Muscle of leg (tissue), 11 donors: ENCODE data around the gene JSRP1. TPM values are rescaled to one million over a fixed set of nuclear protein-coding genes. Genes with fewer than 3 reads are reported as not detected.

Experiments used
- DNase-seq: peaks from one replicate; pipeline ENCODE4 v3.0.0; 2013
- H3K27ac ChIP-seq: one replicate; pipeline ENCODE4 v1.5.1; 2013; ENCODE audit warnings: mild to moderate bottlenecking, low read length, control low read depth
- H3K27me3 ChIP-seq: one replicate; pipeline ENCODE4 v1.6.1; 2013; ENCODE audit warnings: low read length; ENCODE audit not compliant: control insufficient read depth, insufficient read depth
- H3K36me3 ChIP-seq: one replicate; pipeline ENCODE4 v1.6.1; 2013; ENCODE audit warnings: low read length; ENCODE audit not compliant: control insufficient read depth, insufficient read depth
- H3K4me1 ChIP-seq: one replicate; pipeline ENCODE4 v1.6.1; 2013; ENCODE audit warnings: low read length; ENCODE audit not compliant: control insufficient read depth, insufficient read depth
- H3K4me3 ChIP-seq: one replicate; pipeline ENCODE4 v1.5.1; 2013; ENCODE audit warnings: low read length, control low read depth
- H3K9me3 ChIP-seq: replicated peaks from 2 replicates; pipeline ENCODE4 v1.6.1; 2013; ENCODE audit warnings: low read depth, low read length; ENCODE audit not compliant: control insufficient read depth
- WGBS: methylation state at CpG from one replicate; pipeline ENCODE4 v1.1.5; 2013; ENCODE audit warnings: missing lambda C conversion rate; ENCODE audit not compliant: insufficient coverage; 5-methylcytosine and 5-hydroxymethylcytosine counted together
- polyA plus RNA-seq, 8 donors: library from polyadenylated mRNA; unstranded; fragments of 120-200 nt; gene quantifications; one replicate each; pipeline versions ENCODE4 v1.2.1 to v1.2.3, GENCODE V29; 2013; ENCODE audit warnings: inconsistent platforms in 1 of 8, low replicate concordance in 1 of 8; ENCODE audit not compliant: insufficient read length in 8 of 8, insufficient read depth in 1 of 8
- total RNA-seq: library from RNA; stranded (reverse); fragments of 120-200 nt; gene quantifications from one replicate; pipeline ENCODE4 v1.2.4, GENCODE V29; 2013

Gene JSRP1
- total and polyA plus RNA-seq, 9 donors = 58.3 to 107 (median 85.2) TPM

- Histone ChIP-seq H3K36me3 (peaks cover 72% of the 10 kb centered on the region), H3K27me3 (peaks cover 21% of the 10 kb centered on the region), H3K4me1 (peaks cover 37% of the 10 kb centered on the region), H3K9me3 (no peaks in the 10 kb centered on the region), H3K27ac (no peak overlapping the region), H3K4me3 (no peak overlapping the region)
- no peak for DNase-seq
- 90% methylated on average over 23 of the region's 25 CpGs for WGBS
Observed at GRCh38 chr19:2246014-2246620, 10.1 kb downstream of the JSRP1 start.

GRCh38 chr19:2245273-2245672, 10.9 kb downstream of the JSRP1 start:
- Histone ChIP-seq H3K27me3 (peaks cover 16% of the 10 kb centered on the region), H3K27ac (no peak overlapping the region), H3K4me3 (no peak overlapping the region), H3K9me3 (no peaks in the 10 kb centered on the region), H3K4me1 (peaks cover 42% of the 10 kb centered on the region), H3K36me3 (peaks cover 76% of the 10 kb centered on the region)
- no peak for DNase-seq
- 96% methylated on average over 15 of the region's 15 CpGs for WGBS

GRCh38 chr19:2244486-2244885, 11.7 kb downstream of the JSRP1 start:
- 93% methylated on average over 21 of the region's 21 CpGs for WGBS
- Histone ChIP-seq H3K36me3 (peaks cover 76% of the 10 kb centered on the region), H3K4me1 (peaks cover 40% of the 10 kb centered on the region), H3K4me3 (no peak overlapping the region), H3K27ac (no peak overlapping the region), H3K9me3 (no peaks in the 10 kb centered on the region), H3K27me3 (peaks cover 8% of the 10 kb centered on the region)
- no peak for DNase-seq

- Histone ChIP-seq H3K27me3 (peaks cover 4% of the 10 kb centered on the region), H3K9me3 (no peaks in the 10 kb centered on the region), H3K4me1 (peaks cover 39% of the 10 kb centered on the region), H3K27ac (no peak overlapping the region), H3K36me3 (peaks cover 74% of the 10 kb centered on the region), H3K4me3 (no peak overlapping the region)
- 82% methylated on average over 12 of the region's 12 CpGs for WGBS
- no peak for DNase-seq
Observed at GRCh38 chr19:2244125-2244411, 12.1 kb downstream of the JSRP1 start.

DNA sequence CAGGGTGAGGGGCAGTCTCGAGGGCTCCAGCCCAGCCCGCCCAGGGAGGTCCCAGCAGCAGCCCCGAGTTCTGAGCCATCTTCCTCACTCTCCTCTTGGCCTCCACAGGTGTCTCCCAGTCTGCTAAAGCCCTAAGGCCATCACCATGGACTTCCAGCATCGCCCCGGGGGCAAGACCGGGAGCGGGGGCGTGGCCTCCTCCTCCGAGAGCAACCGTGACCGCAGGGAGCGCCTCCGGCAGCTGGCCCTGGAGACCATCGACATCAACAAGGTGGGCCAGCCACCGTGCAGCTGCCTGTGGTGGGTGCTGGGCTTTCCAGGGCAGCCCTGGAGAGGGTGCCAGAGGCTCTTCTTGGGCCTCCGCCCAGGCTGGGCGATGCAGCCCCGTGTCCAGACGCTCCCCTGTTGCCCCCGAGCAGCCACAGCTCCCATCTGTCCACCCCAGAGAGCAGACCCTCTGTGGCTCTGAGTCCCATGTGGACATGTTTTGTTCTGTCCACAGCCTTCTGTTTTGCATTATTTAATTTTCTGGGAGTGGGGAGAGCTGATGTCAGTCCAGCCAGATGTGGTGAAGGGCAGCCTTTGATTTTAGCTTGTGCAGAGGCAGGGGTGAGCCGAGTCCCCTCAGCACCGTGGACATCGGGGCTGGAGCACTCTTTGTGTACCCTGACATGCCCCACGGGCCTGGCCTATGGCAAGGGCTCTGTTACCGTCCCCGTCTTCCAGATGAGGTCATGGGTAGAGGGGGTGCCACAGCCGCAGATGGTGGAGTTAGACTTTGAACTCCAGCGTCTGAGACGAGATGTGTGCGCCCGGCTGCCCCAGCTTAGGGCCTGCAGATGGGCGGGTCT, 12.7 kb downstream of the JSRP1 start:
- no peak for DNase-seq
- no peak overlapping the region for H3K27ac ChIP-seq
- no peaks in the 10 kb centered on the region for H3K27me3 ChIP-seq
- peaks cover 69% of the 10 kb centered on the region for H3K36me3 ChIP-seq
- peaks cover 45% of the 10 kb centered on the region for H3K4me1 ChIP-seq
- H3K9me3 ChIP-seq = no peaks in the 10 kb centered on the region
- 77% methylated on average over 24 of the region's 32 CpGs for WGBS
- no peak overlapping the region for H3K4me3 ChIP-seq

- H3K9me3 ChIP-seq = no peaks in the 10 kb centered on the region
- H3K27ac ChIP-seq = no peak overlapping the region
- DNase-seq = no peak
- peaks cover 67% of the 10 kb centered on the region for H3K36me3 ChIP-seq
- no peaks in the 10 kb centered on the region for H3K27me3 ChIP-seq
- no peak overlapping the region for H3K4me3 ChIP-seq
- 89% methylated on average over 6 of the region's 8 CpGs for WGBS
- peaks cover 50% of the 10 kb centered on the region for H3K4me1 ChIP-seq
Observed at GRCh38 chr19:2242816-2243215, 13.4 kb downstream of the JSRP1 start.

DNA sequence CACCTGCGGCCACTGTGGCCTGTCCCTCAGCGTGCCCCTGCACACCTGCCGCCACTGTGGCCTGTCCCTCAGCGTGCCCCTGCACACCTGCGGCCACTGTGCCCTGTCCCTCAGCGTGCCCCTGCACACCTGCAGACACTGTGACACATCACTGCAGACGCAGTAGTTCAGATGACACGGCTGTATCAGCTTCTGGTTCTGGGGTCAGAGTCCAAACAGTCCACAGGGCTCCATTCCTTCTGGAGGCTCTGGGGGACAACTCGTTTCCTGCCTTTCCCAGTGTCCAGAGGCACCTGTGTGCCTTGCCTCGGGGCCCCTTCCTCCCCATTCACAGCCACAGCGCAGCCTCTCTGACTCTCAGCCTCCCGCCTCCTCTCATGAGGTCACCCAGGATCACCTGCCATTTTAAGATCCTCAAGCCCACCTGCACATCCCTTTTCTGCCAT, 14.1 kb downstream of the JSRP1 start:
- peaks cover 64% of the 10 kb centered on the region for H3K36me3 ChIP-seq
- H3K27ac ChIP-seq = no peak overlapping the region
- H3K4me1 ChIP-seq = peaks cover 56% of the 10 kb centered on the region
- no peaks in the 10 kb centered on the region for H3K27me3 ChIP-seq
- no peak for DNase-seq
- H3K4me3 ChIP-seq = no peak overlapping the region
- H3K9me3 ChIP-seq = no peaks in the 10 kb centered on the region
- 74% methylated on average over 10 of the region's 12 CpGs for WGBS

- H3K27ac ChIP-seq = peak overlapping the region; percentile 65
- 56% methylated on average over 28 of the region's 41 CpGs for WGBS
- H3K27me3 ChIP-seq = no peaks in the 10 kb centered on the region
- H3K4me1 ChIP-seq = peaks cover 55% of the 10 kb centered on the region
- DNase-seq = no peak
- peaks cover 54% of the 10 kb centered on the region for H3K36me3 ChIP-seq
- no peak overlapping the region for H3K4me3 ChIP-seq
- no peaks in the 10 kb centered on the region for H3K9me3 ChIP-seq
Observed at GRCh38 chr19:2240881-2241760, 15.1 kb downstream of the JSRP1 start.

DNA sequence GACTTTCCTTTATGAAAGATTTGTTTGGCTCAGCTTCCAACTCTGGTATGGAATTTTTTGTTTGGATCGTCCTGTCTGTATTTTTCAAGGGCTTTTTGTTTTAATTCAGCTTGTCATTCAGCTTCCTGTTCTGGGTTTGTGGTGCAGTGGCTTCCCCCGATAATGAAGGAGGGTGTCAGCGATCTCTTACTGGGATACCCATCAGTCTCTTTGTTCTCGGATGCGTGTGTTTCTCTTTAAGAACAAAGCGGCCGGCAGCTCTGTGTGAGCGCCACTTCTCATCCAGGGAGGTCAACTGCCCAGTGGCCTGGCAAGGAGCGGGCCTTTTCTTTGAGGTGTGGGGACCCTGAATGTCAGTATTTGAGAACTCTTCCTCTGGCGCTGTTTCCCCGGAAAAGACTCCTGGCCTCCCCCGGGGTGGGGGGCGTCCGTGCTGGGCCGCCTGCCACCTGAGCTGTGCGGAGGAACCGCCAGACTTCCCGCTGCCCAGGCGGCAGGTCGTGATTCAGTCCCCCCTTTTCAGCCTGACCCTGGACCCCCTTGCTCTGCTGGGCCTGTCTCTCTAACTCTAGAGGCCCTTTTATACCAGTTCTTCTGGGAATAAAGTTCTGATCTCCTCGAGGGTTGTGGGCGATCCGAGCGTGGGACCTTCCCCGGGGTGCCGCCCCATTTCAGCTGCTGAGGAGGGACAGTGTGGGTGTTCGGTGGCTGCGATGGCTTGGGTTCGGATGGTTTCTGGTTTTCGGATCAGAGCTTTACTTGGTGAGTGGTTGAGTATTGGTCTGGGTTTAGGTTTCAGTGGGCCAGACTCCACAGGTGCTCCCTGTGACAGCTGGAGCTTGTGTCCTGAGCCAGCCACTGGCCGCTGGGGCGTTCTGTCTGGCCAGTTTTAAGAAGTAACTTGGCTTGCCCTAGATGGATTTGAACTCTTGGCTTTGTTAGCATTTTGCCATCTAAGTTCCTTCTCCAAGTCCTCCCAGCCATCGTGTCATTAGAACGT, 16.1 kb downstream of the JSRP1 start:
- H3K27ac ChIP-seq = peak overlapping the region; percentile 65
- H3K4me3 ChIP-seq = peak overlapping the region; percentile 14
- H3K27me3 ChIP-seq = no peaks in the 10 kb centered on the region
- no peak for DNase-seq
- H3K4me1 ChIP-seq = peaks cover 59% of the 10 kb centered on the region
- no peaks in the 10 kb centered on the region for H3K9me3 ChIP-seq
- H3K36me3 ChIP-seq = peaks cover 43% of the 10 kb centered on the region
- WGBS = 15% methylated on average over 29 of the region's 34 CpGs
